RWPE2 (cell line): ENCODE measurements around the gene SIM2.

Experiments used
- ATAC-seq: fragments of 200-7000 bp; cut with Tn5 transposase; 3 replicates; pipeline ENCODE4 v1.9.1; 2021; ENCODE audit warnings: low read depth
- DNase-seq: peaks from one replicate; pipeline ENCODE4 v3.0.0-alpha.2; 2020; ENCODE audit warnings: low spot score
- H3K27ac ChIP-seq: fragments of 450-650 bp; 2 replicates; pipeline ENCODE4 v1.5.1; 2017; ENCODE audit warnings: mild to moderate bottlenecking; ENCODE audit not compliant: poor library complexity, severe bottlenecking
- H3K27me3 ChIP-seq: fragments of 250-450 bp; sonication (Bioruptor Pico); 2 replicates; pipeline ENCODE4 v1.5.1; 2021; ENCODE audit warnings: mild to moderate bottlenecking, moderate library complexity; ENCODE audit not compliant: insufficient read depth, poor library complexity, severe bottlenecking
- H3K36me3 ChIP-seq: fragments of 250-450 bp; sonication (Bioruptor Pico); 2 replicates; pipeline ENCODE4 v1.5.1; 2020; ENCODE audit warnings: low read depth, mild to moderate bottlenecking, moderate library complexity
- H3K4me1 ChIP-seq: fragments of 250-450 bp; sonication (Bioruptor Pico); 2 replicates; pipeline ENCODE4 v1.5.1; 2021; ENCODE audit warnings: mild to moderate bottlenecking, moderate library complexity; ENCODE audit not compliant: insufficient read depth, poor library complexity, severe bottlenecking
- H3K4me3 ChIP-seq: fragments of 250-450 bp; sonication (Bioruptor Pico); 2 replicates; pipeline ENCODE4 v1.5.1; 2021; ENCODE audit warnings: mild to moderate bottlenecking, moderate library complexity; ENCODE audit not compliant: severe bottlenecking
- H3K9me3 ChIP-seq: fragments of 250-450 bp; sonication (Bioruptor Pico); 2 replicates; pipeline ENCODE4 v1.5.1; 2021; ENCODE audit warnings: mild to moderate bottlenecking, moderate library complexity; ENCODE audit not compliant: severe bottlenecking
- CTCF ChIP-seq: fragments of 450-650 bp; IDR thresholded peaks from one replicate; pipeline ENCODE4 v1.5.1; 2017; ENCODE audit warnings: mild to moderate bottlenecking, moderate library complexity; ENCODE audit not compliant: poor library complexity, severe bottlenecking

The SIM2 gene

GRCh38 chr21:36732217-36732616 lies 33.3 kb downstream of the SIM2 start:
- Histone ChIP-seq H3K36me3 (peaks cover 61% of the 10 kb centered on the region), H3K4me1 (no peaks in the 10 kb centered on the region), H3K27ac (no peak overlapping the region), H3K27me3 (no peaks in the 10 kb centered on the region), H3K9me3 (no peaks in the 10 kb centered on the region), H3K4me3 (no peak overlapping the region)
- no peak for ATAC-seq
- TF ChIP-seq CTCF, result no peak
- no peak for DNase-seq

- no peak for TF ChIP-seq CTCF
- Histone ChIP-seq H3K27me3 (no peaks in the 10 kb centered on the region), H3K27ac (no peak overlapping the region), H3K36me3 (peaks cover 59% of the 10 kb centered on the region), H3K9me3 (no peaks in the 10 kb centered on the region), H3K4me1 (no peaks in the 10 kb centered on the region), H3K4me3 (no peak overlapping the region)
- DNase-seq, result no peak
- ATAC-seq, result no peak
Observed at GRCh38 chr21:36732761-36733160, 33.8 kb downstream of the SIM2 start.

GRCh38 chr21:36733857-36734256 lies 34.9 kb downstream of the SIM2 start:
- Histone ChIP-seq H3K9me3 (no peaks in the 10 kb centered on the region), H3K27me3 (no peaks in the 10 kb centered on the region), H3K36me3 (peaks cover 54% of the 10 kb centered on the region), H3K27ac (no peak overlapping the region), H3K4me1 (no peaks in the 10 kb centered on the region), H3K4me3 (no peak overlapping the region)
- TF ChIP-seq CTCF, result no peak
- no peak for ATAC-seq
- DNase-seq, result no peak

- Histone ChIP-seq H3K27me3 (no peaks in the 10 kb centered on the region), H3K36me3 (peaks cover 54% of the 10 kb centered on the region), H3K4me1 (no peaks in the 10 kb centered on the region), H3K9me3 (no peaks in the 10 kb centered on the region), H3K4me3 (no peak overlapping the region), H3K27ac (no peak overlapping the region)
- DNase-seq, result no peak
- no peak for ATAC-seq
- no peak for TF ChIP-seq CTCF
Observed at GRCh38 chr21:36734367-36735200, 35.7 kb downstream of the SIM2 start.

- DNase-seq, result no peak
- H3K27ac ChIP-seq, result no peak overlapping the region
- no peaks in the 10 kb centered on the region for H3K4me1 ChIP-seq
- no peaks in the 10 kb centered on the region for H3K9me3 ChIP-seq
- no peak for TF ChIP-seq CTCF
- H3K27me3 ChIP-seq, result no peaks in the 10 kb centered on the region
- H3K4me3 ChIP-seq, result no peak overlapping the region
- H3K36me3 ChIP-seq, result peaks cover 51% of the 10 kb centered on the region
- ATAC-seq, result no peak
Observed at GRCh38 chr21:36735201-36735515, 36.2 kb downstream of the SIM2 start.
